Osteocyte (in vitro differentiated cells): ENCODE measurements around the gene GPC3. TPM values are rescaled to one million over a fixed set of nuclear protein-coding genes. Genes with fewer than 3 reads are reported as not detected.
A peak's percentile ranks its signal among the peaks of the same experiment; 100 is the strongest.

ENCODE experiments used
- DNase-seq: peaks from one replicate; pipeline ENCODE4 v3.0.0; 2021; ENCODE audit warnings: mixed read lengths; ENCODE audit not compliant: unreplicated experiment; ENCODE audit errors: extremely low spot score
- H3K27ac Mint-ChIP-seq: one replicate; pipeline ENCODE4 v1.8.0; 2021; ENCODE audit warnings: mild to moderate bottlenecking, mixed read lengths; ENCODE audit not compliant: unreplicated experiment
- H3K27me3 Mint-ChIP-seq: one replicate; pipeline ENCODE4 v1.8.0; 2021; ENCODE audit warnings: mixed read lengths; ENCODE audit not compliant: unreplicated experiment
- H3K36me3 Mint-ChIP-seq: one replicate; pipeline ENCODE4 v1.8.0; 2021; ENCODE audit warnings: mixed read lengths; ENCODE audit not compliant: unreplicated experiment
- H3K4me1 Mint-ChIP-seq: one replicate; pipeline ENCODE4 v1.8.0; 2021; ENCODE audit warnings: mixed read lengths; ENCODE audit not compliant: unreplicated experiment
- H3K4me3 Mint-ChIP-seq: one replicate; pipeline ENCODE4 v1.8.0; 2021; ENCODE audit warnings: mild to moderate bottlenecking, moderate library complexity, mixed read lengths; ENCODE audit not compliant: unreplicated experiment
- H3K9me3 Mint-ChIP-seq: one replicate; pipeline ENCODE4 v1.8.0; 2021; ENCODE audit warnings: mixed read lengths; ENCODE audit not compliant: unreplicated experiment
- total RNA-seq: library from RNA; stranded (reverse); gene quantifications from 2 replicates; pipeline ENCODE4 v1.2.1, GENCODE V29; 2021
- TF ChIP-seq, protein P1 (sequence below): fragments of 200-600 bp; sonication (generic); IDR thresholded peaks from 2 replicates; pipeline ENCODE4 v1.5.0; 2021; ENCODE audit warnings: antibody characterized with exemption, mild to moderate bottlenecking, moderate library complexity

Gene GPC3
- total RNA-seq, 1 donor from 2014 or later: 19.6 TPM

GRCh38 chrX:133792198-133792953, 193.0 kb downstream of the GPC3 start:
- TF ChIP-seq, protein P1, sequence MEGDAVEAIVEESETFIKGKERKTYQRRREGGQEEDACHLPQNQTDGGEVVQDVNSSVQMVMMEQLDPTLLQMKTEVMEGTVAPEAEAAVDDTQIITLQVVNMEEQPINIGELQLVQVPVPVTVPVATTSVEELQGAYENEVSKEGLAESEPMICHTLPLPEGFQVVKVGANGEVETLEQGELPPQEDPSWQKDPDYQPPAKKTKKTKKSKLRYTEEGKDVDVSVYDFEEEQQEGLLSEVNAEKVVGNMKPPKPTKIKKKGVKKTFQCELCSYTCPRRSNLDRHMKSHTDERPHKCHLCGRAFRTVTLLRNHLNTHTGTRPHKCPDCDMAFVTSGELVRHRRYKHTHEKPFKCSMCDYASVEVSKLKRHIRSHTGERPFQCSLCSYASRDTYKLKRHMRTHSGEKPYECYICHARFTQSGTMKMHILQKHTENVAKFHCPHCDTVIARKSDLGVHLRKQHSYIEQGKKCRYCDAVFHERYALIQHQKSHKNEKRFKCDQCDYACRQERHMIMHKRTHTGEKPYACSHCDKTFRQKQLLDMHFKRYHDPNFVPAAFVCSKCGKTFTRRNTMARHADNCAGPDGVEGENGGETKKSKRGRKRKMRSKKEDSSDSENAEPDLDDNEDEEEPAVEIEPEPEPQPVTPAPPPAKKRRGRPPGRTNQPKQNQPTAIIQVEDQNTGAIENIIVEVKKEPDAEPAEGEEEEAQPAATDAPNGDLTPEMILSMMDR: peak; percentile 100
- no peaks in the 10 kb centered on the region for H3K36me3 Mint-ChIP-seq
- peaks cover 22% of the 10 kb centered on the region for H3K4me1 Mint-ChIP-seq
- H3K9me3 Mint-ChIP-seq: no peaks in the 10 kb centered on the region
- no peak overlapping the region for H3K27ac Mint-ChIP-seq
- peaks cover 13% of the 10 kb centered on the region for H3K27me3 Mint-ChIP-seq
- peak; percentile 90 for DNase-seq
- peak overlapping the region; percentile 69 for H3K4me3 Mint-ChIP-seq

GRCh38 chrX:133789829-133790228, 195.6 kb downstream of the GPC3 start:
- peaks cover 13% of the 10 kb centered on the region for H3K27me3 Mint-ChIP-seq
- peaks cover 22% of the 10 kb centered on the region for H3K4me1 Mint-ChIP-seq
- no peaks in the 10 kb centered on the region for H3K9me3 Mint-ChIP-seq
- TF ChIP-seq, protein P1: no peak
- DNase-seq: no peak
- no peaks in the 10 kb centered on the region for H3K36me3 Mint-ChIP-seq
- no peak overlapping the region for H3K4me3 Mint-ChIP-seq
- H3K27ac Mint-ChIP-seq: no peak overlapping the region

- H3K27me3 Mint-ChIP-seq: peaks cover 13% of the 10 kb centered on the region
- no peaks in the 10 kb centered on the region for H3K36me3 Mint-ChIP-seq
- no peak overlapping the region for H3K27ac Mint-ChIP-seq
- no peaks in the 10 kb centered on the region for H3K4me1 Mint-ChIP-seq
- no peak for DNase-seq
- TF ChIP-seq, protein P1: no peak
- H3K9me3 Mint-ChIP-seq: no peaks in the 10 kb centered on the region
- no peak overlapping the region for H3K4me3 Mint-ChIP-seq
Measured at GRCh38 chrX:133786382-133786781, 199.0 kb downstream of the GPC3 start.

DNA sequence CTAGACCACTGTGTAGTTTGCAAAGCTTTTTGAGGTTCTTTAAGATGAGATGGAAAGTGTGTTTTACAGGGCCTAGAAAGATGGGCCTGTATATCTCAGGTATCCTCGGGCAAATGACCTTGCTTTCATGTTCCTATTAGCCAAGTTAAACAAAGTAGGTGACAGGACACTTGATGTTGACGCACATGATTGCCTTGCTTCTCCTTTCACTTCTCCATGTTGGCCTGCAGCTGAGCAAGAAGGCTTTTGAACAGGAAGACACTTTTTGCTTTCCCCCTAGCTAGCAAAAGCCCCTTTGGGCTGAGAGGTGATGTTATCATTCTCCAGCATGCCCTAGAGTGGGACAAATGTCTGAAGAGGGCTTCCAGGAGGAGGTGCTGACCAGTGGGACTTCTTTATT, 202.1 kb downstream of the GPC3 start:
- no peaks in the 10 kb centered on the region for H3K4me1 Mint-ChIP-seq
- TF ChIP-seq, protein P1: no peak
- H3K9me3 Mint-ChIP-seq: no peaks in the 10 kb centered on the region
- no peaks in the 10 kb centered on the region for H3K36me3 Mint-ChIP-seq
- H3K27ac Mint-ChIP-seq: no peak overlapping the region
- no peak for DNase-seq
- H3K4me3 Mint-ChIP-seq: no peak overlapping the region
- no peaks in the 10 kb centered on the region for H3K27me3 Mint-ChIP-seq

DNA sequence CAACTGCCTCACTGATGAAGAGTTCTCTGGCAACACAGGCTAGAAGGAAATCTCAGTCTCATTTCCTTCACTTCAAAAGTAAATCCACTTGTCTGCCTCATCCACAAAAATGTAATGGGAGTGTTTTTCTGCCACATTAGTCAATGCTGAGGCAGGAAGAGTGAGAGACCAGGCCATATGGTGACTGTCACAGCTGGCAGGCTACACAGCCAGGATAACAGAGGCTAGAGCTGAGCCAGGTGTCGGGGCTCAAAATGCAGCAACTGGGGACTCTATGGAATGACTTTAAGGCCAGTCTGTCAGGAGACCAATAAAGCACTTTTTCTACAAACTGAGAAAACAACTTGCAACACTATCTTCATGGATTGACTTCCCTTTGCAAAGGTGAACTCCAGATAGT, 204.2 kb downstream of the GPC3 start:
- no peak for DNase-seq
- H3K27ac Mint-ChIP-seq: no peak overlapping the region
- no peak overlapping the region for H3K4me3 Mint-ChIP-seq
- H3K36me3 Mint-ChIP-seq: no peaks in the 10 kb centered on the region
- TF ChIP-seq, protein P1: no peak
- H3K27me3 Mint-ChIP-seq: no peaks in the 10 kb centered on the region
- no peaks in the 10 kb centered on the region for H3K9me3 Mint-ChIP-seq
- no peaks in the 10 kb centered on the region for H3K4me1 Mint-ChIP-seq
